Peyer's patch (tissue), 4 donors: Measurements from ENCODE around the gene FDXR.

Experiments used
- CTCF ChIP-seq, 6 experiments: fragments of 450-650 bp in 4 of 6; fragments of 200-600 bp in 2 of 6; sonication (generic) in 1 of 6; IDR thresholded peaks; one replicate each; pipeline ENCODE4 v1.5.1; 2017 to 2019; ENCODE audit warnings: antibody characterized with exemption in 6 of 6, mild to moderate bottlenecking in 3 of 6, moderate library complexity in 1 of 6
- POLR2A ChIP-seq, 2 donors: fragments of 450-650 bp; IDR thresholded peaks; one replicate each; pipeline ENCODE4 v1.5.1; 2017; ENCODE audit warnings: antibody characterized with exemption in 2 of 2, mild to moderate bottlenecking in 2 of 2, moderate library complexity in 2 of 2

GRCh38 chr17:74903034-74903433 lies 30.2 kb upstream of the FDXR start:
- TF ChIP-seq POLR2A (IDR thresholded peaks at IDR 0.05): no peak
- TF ChIP-seq CTCF (IDR thresholded peaks at IDR 0.05): no peak
